Amniotic epithelial cell (primary cell): Measurements from ENCODE around the gene PVALB.

ENCODE experiments used
- DNase-seq: peaks from one replicate; pipeline ENCODE4 v3.0.0-alpha.2; 2010; ENCODE audit warnings: low read depth

The PVALB gene

DNA sequence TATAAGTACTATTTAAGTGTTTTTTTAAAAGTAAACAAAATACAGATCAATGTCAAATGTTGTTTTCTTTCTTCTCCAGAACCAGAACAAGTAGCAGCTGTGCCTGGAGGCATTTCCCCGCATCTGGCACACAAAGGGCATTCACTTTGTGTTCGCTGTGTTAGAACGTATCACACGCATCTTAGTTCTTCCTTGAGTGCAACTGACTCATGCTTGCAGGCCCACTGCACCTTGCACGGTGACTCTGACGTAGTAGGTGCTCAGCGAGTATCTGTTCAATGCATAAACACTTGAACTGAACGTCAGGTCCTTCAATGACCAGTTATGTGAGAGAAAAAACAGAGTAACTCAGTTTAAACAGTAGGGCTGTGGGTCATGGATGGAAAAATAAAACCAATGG, 44.4 kb downstream of the PVALB start:
- no peak for DNase-seq

DNA sequence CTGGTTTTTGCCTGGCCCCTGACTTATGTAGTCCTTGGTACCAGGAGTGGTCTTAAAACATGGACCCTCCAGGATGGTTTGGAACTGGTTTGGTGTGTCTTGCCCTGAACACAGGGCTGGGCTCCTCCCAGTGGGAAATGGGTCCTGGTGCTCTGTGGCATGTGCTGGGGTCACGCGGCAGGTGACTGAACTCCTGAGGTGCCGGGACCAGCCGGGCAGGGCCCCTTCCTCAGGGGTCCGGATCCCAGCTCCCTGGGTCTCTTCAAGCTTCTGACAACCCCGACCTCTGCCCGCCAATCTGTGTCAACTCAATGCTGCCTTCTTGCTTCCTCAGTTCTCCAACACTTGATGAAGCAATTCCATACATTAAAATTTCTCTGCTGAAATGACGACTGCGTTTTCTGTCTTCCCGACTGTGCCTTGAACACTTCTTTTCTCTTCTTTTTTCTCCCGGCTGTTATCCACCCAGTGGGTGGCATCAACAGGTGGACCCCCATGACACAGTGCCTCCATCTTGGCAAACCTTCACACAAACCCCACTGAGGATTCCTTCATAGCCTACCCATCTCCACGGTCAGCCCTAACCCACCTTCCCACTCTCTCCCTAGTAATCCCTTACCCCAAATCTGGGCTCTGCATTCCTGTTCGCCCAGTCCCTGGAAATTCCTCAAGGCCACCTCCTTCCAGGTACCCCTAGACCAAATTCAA, 45.3 kb downstream of the PVALB start:
- no peak for DNase-seq

- DNase-seq: no peak
Measured at GRCh38 chr22:36770513-36771231, 46.2 kb downstream of the PVALB start.

- no peak for DNase-seq
Measured at GRCh38 chr22:36769541-36770512, 47.0 kb downstream of the PVALB start.

- DNase-seq: no peak
Measured at GRCh38 chr22:36768616-36769015, 48.2 kb downstream of the PVALB start.

GRCh38 chr22:36768141-36768540, 48.7 kb downstream of the PVALB start:
- DNase-seq: no peak

DNA sequence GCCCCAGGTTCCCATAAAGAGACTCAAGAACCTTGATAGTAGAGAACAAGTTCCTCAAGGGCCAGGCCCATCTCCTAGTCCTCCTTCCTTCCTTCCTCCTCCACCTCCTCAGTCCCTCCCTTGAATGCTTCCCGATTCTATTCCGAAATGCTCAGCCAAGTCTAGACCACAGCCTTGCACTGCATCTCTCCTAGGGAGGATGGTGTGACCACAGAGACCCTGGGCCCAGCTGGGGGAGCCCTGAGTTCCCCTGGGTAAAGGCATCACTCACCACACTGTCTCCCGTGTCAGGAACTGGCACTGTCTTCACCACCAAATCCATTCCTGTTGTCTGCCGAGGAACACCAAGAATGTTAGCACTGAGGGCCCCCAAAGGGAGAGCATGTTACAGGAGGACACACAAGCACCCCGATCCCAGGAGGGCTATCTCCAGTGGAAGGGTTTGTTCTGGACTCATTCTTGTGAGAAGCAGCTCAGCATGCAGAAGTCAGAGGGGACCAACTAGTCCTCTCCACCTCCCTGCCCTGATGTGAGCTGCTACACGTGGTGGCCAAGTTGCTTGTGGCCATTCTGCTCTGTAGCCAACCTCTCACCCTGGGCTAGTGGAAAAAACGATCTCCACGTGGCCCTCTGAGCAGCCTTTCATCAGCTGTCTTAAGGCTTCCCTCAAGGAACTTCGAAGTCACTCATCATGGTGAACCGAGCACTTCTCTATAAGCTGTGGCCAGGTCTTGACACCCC, 49.6 kb downstream of the PVALB start:
- no peak for DNase-seq

GRCh38 chr22:36765943-36766450, 50.8 kb downstream of the PVALB start:
- DNase-seq: peak; percentile 26

DNA sequence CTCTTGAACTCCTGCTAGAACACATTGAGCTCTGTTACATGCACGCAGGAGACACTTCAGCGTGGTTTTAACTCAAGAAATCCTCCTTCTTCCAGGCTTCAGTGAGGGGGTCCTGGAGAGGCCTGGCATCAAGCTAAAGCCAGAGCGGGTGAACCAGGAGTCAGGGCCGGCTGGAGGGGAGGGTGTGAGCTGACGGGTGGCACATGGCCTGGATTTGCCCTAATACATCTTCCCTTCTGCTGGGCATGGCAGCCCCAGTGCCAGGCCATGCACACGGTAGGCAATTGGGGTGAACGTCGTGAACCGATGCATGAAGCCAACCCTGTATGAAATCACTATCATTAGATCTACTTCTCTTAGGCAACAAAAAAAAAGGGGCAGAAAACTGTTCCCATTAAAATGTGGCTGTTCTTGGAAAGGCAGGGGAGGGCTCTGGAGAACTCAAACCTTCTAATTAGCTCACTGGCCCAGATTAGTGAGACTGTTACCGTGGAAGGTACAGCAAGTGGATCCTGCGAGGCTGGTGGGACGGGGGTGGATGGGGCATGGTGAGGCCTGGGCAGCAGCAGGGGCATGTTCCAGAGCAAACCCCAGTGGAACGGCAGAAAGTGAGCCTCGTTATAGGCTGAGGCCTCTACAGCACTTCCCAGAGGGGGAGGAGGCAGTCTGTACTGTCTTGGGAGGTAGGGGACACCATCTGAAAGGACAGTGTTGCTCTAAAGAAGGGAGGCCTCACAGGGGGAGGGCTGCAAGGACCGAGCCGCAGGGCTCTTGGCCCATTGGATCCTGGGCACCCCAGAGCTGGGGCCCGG, 51.5 kb downstream of the PVALB start:
- DNase-seq: no peak

DNA sequence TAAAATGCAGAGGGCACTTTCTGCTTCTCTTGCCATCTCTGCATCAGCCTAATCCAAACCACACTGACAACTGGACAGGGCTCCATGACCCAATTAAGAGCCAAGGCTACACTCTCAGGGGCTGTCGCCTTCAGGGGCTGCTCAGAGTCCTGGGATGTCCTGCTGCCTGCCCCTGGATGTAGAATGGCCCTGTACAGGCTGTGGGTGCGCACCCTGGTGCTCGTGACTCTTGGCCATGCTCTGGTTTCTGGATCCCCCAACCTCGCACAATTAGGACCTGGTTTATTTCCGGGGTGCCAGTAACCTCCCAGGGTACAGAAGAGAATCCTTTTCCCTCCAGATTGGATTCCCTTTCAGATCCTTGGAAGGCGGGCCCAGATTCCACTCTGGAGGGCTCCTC, 52.2 kb downstream of the PVALB start:
- DNase-seq: no peak

GRCh38 chr22:36764060-36764459, 52.8 kb downstream of the PVALB start:
- no peak for DNase-seq

- no peak for DNase-seq
Measured at GRCh38 chr22:36763576-36763975, 53.3 kb downstream of the PVALB start.

DNA sequence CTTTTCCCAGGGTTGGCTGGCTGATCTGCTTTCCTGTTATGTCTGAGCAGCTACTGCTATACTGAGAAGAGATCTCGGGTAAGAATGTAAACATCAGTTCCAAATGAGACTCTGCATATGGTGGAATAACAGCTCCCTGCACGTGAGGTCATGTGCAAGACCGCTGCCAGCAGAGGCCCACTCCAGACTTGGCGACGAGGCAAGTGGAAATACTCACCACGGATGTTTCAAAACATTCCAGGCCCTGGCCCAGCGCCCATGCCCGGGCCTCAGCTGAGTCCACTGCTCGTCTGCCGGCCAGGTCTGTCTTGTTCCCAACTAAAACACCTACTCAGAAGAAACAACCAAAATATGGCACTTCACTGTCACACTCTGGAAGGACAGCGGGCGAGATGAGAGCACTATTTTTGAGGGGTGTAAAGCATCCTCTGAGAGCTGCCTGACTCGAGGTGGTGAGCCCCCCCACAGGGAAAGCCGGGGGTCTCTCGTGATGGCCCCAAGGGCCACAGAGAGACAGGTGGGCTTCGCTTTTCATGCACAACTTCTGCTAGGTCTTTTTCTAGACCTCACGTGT, 54.1 kb downstream of the PVALB start:
- peak; percentile 13 for DNase-seq

DNA sequence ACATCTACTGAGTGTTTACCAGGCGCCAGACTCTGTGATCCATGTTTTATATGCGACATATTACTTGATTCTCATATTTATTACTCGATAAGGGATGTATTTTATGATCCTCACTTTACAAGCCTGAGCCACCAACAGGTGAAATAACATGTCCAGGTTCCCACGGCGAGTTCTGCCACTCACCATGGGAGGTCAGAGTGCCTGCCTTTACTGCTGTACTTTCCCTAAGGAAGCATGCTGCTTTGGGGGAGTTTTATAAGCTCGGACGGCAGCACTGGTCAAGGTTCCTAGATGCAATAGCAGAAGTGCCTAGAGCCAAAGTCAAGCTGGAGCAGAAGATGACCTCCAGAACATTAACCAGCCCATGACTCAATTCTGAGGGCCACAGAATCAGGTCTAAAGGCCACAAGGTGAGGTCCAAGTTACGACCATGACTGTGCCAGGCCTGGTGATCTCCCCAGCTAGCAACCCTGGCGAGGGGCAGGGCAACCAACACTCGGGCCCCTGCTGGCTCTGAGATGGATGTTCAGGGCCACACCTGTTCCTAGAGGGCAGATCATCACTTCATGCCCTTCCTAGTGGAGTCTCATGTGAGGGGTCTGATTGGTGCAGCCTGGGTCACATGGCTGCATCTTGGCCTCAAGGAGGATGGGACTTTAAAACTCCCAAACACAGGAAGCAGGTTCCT, 55.1 kb downstream of the PVALB start:
- DNase-seq: no peak

- no peak for DNase-seq
Measured at GRCh38 chr22:36760786-36761185, 56.0 kb downstream of the PVALB start.

- no peak for DNase-seq
Measured at GRCh38 chr22:36759481-36760159, 57.2 kb downstream of the PVALB start.

- no peak for DNase-seq
Measured at GRCh38 chr22:36758792-36759271, 58.0 kb downstream of the PVALB start.

DNA sequence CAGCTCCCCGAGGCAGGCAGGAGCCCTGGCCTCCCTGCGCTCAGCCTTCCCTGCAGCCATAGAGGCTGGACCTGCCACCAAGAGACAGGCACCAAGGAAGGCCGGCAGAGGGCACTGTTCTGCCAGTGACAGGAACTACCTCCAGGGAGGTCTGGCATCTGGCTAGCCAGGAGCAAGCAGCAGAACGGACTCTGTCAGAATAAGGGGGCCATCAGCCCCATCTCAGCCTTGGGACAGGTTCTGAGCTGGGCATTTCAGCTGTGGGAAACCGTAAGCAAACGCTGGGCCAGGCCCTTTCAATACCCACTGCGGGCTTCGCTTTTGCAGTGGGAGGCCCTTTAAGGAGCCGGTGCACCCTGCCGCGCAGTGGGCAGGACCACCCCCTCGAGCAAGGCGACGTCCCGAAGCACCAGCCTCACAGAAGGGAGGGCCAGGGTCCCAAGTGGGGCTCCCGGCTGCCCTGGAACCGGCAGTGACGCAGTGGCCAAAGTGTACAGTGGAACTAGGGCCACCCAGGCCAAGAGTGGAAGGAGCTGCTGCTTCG, 59.1 kb downstream of the PVALB start:
- peak; percentile 61 for DNase-seq
